HepG2 (cell line): ENCODE results near the gene FGD2. TPM values are rescaled to one million over a fixed set of nuclear protein-coding genes. Genes with fewer than 3 reads are reported as not detected.
A peak's percentile ranks its signal among the peaks of the same experiment; 100 is the strongest.

Experiments used
- ARID2 ChIP-seq: sonication (generic); formaldehyde crosslinking; IDR thresholded peaks from 2 replicates; pipeline ENCODE4 v1.8.1; 2022; ENCODE audit warnings: mild to moderate bottlenecking, missing genetic modification reagents, borderline replicate concordance
- CBX1 ChIP-seq: IDR thresholded peaks from one replicate; pipeline ENCODE4 v1.6.1; 2016; ENCODE audit warnings: antibody characterized with exemption, low read depth
- FOXA3 ChIP-seq: IDR thresholded peaks from 2 replicates; pipeline ENCODE4 v1.6.1; 2016; ENCODE audit warnings: missing genetic modification reagents, missing compliant biosample characterization
- MTA1 ChIP-seq: sonication (generic); formaldehyde crosslinking; IDR thresholded peaks from 2 replicates; pipeline ENCODE4 v1.4.0; 2020; ENCODE audit warnings: missing genetic modification reagents, mild to moderate bottlenecking, borderline replicate concordance
- RAD51 ChIP-seq: fragments of 450-650 bp; IDR thresholded peaks from 2 replicates; pipeline ENCODE4 v1.6.1; 2016; ENCODE audit warnings: borderline replicate concordance
- SIN3A ChIP-seq: IDR thresholded peaks from 2 replicates; pipeline ENCODE4 v1.6.1; 2011; ENCODE audit warnings: low read depth, mild to moderate bottlenecking, control low read depth, low read length, borderline replicate concordance
- SRSF4 ChIP-seq: fragments of 200-400 bp; formaldehyde crosslinking; IDR thresholded peaks from one replicate; pipeline ENCODE4 v1.6.1; 2018; ENCODE audit warnings: mild to moderate bottlenecking, low read depth, low read length, moderate library complexity; ENCODE audit not compliant: poor library complexity, severe bottlenecking
- TARDBP ChIP-seq: sonication (generic); formaldehyde crosslinking; IDR thresholded peaks from 2 replicates; pipeline ENCODE4 v1.8.0; 2022; ENCODE audit warnings: mild to moderate bottlenecking, missing genetic modification reagents
- TCF12 ChIP-seq, 2 experiments: fragments of 450-650 bp in 1 of 2; sonication (generic) in 1 of 2; formaldehyde crosslinking in 1 of 2; IDR thresholded peaks; 2 replicates each; pipeline versions ENCODE4 v1.6.1 to v1.8.0; 2017 to 2022; ENCODE audit warnings: antibody characterized with exemption in 1 of 2, mild to moderate bottlenecking in 1 of 2, missing genetic modification reagents in 1 of 2, moderate library complexity in 1 of 2
- XRCC5 ChIP-seq: fragments of 200-400 bp; formaldehyde crosslinking; optimal IDR thresholded peaks from 2 replicates; pipeline ENCODE3; 2017; ENCODE audit warnings: mild to moderate bottlenecking, low read length
- ZBTB7B ChIP-seq: sonication (generic); formaldehyde crosslinking; IDR thresholded peaks from 2 replicates; pipeline ENCODE4 v1.4.0; 2020; ENCODE audit warnings: missing genetic modification reagents
- ZC3H4 ChIP-seq: sonication (generic); formaldehyde crosslinking; IDR thresholded peaks from 2 replicates; pipeline ENCODE4 v1.4.0; 2020; ENCODE audit warnings: missing genetic modification reagents, borderline replicate concordance
- ZNF282 ChIP-seq: fragments of 450-650 bp; IDR thresholded peaks from 2 replicates; pipeline ENCODE4 v1.6.1; 2018; ENCODE audit not compliant: partially characterized antibody
- polyA plus RNA-seq, 8 experiments: library from polyadenylated mRNA; depleted of rRNA in 3 of 8; stranded (reverse) in 7 of 8; unstranded in 1 of 8; fragments of >200 nt; fragmentation: Illumina TruSeq in 4 of 8; extraction: Trizol in 4 of 8; gene quantifications; 2 replicates each; pipeline versions ENCODE4 v1.2.1 to v1.2.3, GENCODE V29; 2011 to 2016; ENCODE audit warnings: low read depth in 4 of 8, missing spikeins in 1 of 8, mixed read lengths in 1 of 8; ENCODE audit not compliant: insufficient read depth in 1 of 8
- total RNA-seq, 5 experiments: library from RNA; depleted of rRNA; stranded (reverse); fragments of >200 nt; fragmentation: Illumina TruSeq; extraction: Trizol; gene quantifications; 2 replicates each; pipeline ENCODE4 v1.2.3, GENCODE V29; 2016; ENCODE audit warnings: low read depth in 1 of 5
- TF ChIP-seq, protein P1 (sequence below): sonication (generic); formaldehyde crosslinking; IDR thresholded peaks from 2 replicates; pipeline ENCODE4 v1.4.0; 2020; ENCODE audit warnings: missing genetic modification reagents, borderline replicate concordance
- TF ChIP-seq, protein P2 (sequence below): sonication (generic); formaldehyde crosslinking; IDR thresholded peaks from 2 replicates; pipeline ENCODE4 v1.4.0; 2020; ENCODE audit warnings: missing genetic modification reagents
- TF ChIP-seq, protein P3 (sequence below): sonication (generic); formaldehyde crosslinking; IDR thresholded peaks from 2 replicates; pipeline ENCODE4 v1.5.1; 2020; ENCODE audit warnings: missing genetic modification reagents, mild to moderate bottlenecking, borderline replicate concordance
- TF ChIP-seq, protein P4 (sequence below): conservative IDR thresholded peaks from 2 replicates; pipeline ENCODE4 v1.6.1; 2018; ENCODE audit warnings: missing genetic modification reagents
- TF ChIP-seq, protein P5 (sequence below): sonication (generic); formaldehyde crosslinking; conservative IDR thresholded peaks from 2 replicates; pipeline ENCODE4 v1.8.0; 2022; ENCODE audit warnings: low read depth, missing genetic modification reagents
- TF ChIP-seq, protein P6 (sequence below): sonication (generic); formaldehyde crosslinking; IDR thresholded peaks from 2 replicates; pipeline ENCODE4 v1.4.0; 2020; ENCODE audit warnings: low read depth, mild to moderate bottlenecking, missing genetic modification reagents

Gene FGD2
- total and polyA plus RNA-seq, 2 of the 13 experiments (the other 11 are each of a cell fraction or from before 2014, with no cell fraction given), result not detected

DNA sequence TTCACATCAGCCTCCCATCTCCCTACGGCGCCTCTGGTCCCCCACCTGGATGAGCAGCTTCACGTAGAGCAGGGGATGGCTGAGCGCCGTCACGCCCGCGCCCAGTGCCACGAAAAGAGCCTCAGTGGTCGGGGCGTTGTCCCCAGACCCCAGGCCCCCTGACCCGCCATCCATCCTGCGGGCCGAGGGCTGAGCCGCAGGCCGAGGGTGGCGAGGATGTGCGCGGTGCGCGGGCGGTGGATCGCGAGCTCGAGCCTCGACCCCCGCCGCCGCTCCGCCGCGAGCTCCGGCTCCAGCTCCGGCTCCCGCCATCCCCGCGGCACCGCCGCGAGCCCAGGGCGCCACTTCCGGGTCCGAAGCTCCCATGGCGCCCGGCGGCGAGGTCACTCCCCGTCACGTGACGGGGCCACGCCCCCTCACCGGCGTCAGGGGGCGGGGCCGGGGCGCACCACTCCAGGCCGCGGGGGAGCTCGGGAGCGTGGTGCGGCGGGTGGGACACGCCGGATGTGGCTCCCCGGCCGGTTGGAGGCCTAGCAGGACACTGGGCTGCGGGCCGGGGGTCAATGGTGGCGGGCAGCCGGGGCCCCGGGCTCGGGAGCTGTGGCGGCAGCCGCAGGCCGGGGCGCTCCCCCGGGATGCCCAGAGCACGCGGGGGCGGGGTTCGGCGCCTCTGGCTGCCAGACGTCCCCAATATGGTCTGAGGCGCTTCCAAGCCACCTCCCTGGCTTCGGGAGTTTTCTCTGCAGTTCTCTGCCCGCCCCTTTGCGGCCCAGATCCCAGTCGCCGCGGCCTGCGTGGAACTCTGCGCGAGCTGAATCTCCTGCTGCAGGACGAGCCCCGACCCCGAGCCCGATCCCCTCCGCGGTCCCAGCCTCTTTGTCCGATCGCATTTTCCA is 19.4 kb upstream of the FGD2 start, which contains the start of gene MTCH1 (continued):
- TF ChIP-seq, protein P1, sequence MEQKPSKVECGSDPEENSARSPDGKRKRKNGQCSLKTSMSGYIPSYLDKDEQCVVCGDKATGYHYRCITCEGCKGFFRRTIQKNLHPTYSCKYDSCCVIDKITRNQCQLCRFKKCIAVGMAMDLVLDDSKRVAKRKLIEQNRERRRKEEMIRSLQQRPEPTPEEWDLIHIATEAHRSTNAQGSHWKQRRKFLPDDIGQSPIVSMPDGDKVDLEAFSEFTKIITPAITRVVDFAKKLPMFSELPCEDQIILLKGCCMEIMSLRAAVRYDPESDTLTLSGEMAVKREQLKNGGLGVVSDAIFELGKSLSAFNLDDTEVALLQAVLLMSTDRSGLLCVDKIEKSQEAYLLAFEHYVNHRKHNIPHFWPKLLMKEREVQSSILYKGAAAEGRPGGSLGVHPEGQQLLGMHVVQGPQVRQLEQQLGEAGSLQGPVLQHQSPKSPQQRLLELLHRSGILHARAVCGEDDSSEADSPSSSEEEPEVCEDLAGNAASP (CRISPR knock-in tag), result peak; percentile 16; the same call in 1 of the 2 replicates
- TF ChIP-seq TCF12 (IDR thresholded peaks at IDR 0.05) (no peak), TCF12 (CRISPR knock-in tag; IDR thresholded peaks at IDR 0.05) (no peak), XRCC5 (peak; percentile 87), ZNF282 (no peak), MTA1 (CRISPR knock-in tag) (0 out of 2 replicates have a peak, but pooled peaks have one; percentile 18), ZBTB7B (no peak; the same call in none of the 2 replicates), FOXA3 (CRISPR knock-in tag) (peak; percentile 63), SRSF4 (peak; percentile 36), TARDBP (CRISPR knock-in tag) (peak; percentile 72; the same call in 1 of the 2 replicates), RAD51 (peak; percentile 89; the same call in 1 of the 2 replicates), SIN3A (peak; percentile 97; the same call in 1 of the 2 replicates), CBX1 (no peak), ARID2 (no peak), ZC3H4 (no peak)
- TF ChIP-seq, protein P2, sequence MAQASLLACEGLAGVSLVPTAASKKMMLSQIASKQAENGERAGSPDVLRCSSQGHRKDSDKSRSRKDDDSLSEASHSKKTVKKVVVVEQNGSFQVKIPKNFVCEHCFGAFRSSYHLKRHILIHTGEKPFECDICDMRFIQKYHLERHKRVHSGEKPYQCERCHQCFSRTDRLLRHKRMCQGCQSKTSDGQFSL, result 0 out of 2 replicates have a peak, but pooled peaks have one; percentile 27
- TF ChIP-seq, protein P3, sequence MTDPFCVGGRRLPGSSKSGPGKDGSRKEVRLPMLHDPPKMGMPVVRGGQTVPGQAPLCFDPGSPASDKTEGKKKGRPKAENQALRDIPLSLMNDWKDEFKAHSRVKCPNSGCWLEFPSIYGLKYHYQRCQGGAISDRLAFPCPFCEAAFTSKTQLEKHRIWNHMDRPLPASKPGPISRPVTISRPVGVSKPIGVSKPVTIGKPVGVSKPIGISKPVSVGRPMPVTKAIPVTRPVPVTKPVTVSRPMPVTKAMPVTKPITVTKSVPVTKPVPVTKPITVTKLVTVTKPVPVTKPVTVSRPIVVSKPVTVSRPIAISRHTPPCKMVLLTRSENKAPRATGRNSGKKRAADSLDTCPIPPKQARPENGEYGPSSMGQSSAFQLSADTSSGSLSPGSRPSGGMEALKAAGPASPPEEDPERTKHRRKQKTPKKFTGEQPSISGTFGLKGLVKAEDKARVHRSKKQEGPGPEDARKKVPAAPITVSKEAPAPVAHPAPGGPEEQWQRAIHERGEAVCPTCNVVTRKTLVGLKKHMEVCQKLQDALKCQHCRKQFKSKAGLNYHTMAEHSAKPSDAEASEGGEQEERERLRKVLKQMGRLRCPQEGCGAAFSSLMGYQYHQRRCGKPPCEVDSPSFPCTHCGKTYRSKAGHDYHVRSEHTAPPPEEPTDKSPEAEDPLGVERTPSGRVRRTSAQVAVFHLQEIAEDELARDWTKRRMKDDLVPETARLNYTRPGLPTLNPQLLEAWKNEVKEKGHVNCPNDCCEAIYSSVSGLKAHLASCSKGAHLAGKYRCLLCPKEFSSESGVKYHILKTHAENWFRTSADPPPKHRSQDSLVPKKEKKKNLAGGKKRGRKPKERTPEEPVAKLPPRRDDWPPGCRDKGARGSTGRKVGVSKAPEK (CRISPR knock-in tag), result peak; percentile 61; the same call in 1 of the 2 replicates
- TF ChIP-seq, protein P4, sequence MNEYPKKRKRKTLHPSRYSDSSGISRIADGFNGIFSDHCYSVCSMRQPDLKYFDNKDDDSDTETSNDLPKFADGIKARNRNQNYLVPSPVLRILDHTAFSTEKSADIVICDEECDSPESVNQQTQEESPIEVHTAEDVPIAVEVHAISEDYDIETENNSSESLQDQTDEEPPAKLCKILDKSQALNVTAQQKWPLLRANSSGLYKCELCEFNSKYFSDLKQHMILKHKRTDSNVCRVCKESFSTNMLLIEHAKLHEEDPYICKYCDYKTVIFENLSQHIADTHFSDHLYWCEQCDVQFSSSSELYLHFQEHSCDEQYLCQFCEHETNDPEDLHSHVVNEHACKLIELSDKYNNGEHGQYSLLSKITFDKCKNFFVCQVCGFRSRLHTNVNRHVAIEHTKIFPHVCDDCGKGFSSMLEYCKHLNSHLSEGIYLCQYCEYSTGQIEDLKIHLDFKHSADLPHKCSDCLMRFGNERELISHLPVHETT (CRISPR knock-in tag), result peak; percentile 88
- TF ChIP-seq, protein P5, sequence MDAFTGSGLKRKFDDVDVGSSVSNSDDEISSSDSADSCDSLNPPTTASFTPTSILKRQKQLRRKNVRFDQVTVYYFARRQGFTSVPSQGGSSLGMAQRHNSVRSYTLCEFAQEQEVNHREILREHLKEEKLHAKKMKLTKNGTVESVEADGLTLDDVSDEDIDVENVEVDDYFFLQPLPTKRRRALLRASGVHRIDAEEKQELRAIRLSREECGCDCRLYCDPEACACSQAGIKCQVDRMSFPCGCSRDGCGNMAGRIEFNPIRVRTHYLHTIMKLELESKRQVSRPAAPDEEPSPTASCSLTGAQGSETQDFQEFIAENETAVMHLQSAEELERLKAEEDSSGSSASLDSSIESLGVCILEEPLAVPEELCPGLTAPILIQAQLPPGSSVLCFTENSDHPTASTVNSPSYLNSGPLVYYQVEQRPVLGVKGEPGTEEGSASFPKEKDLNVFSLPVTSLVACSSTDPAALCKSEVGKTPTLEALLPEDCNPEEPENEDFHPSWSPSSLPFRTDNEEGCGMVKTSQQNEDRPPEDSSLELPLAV, result peak; percentile 78; the same call in 1 of the 2 replicates
- TF ChIP-seq, protein P6, sequence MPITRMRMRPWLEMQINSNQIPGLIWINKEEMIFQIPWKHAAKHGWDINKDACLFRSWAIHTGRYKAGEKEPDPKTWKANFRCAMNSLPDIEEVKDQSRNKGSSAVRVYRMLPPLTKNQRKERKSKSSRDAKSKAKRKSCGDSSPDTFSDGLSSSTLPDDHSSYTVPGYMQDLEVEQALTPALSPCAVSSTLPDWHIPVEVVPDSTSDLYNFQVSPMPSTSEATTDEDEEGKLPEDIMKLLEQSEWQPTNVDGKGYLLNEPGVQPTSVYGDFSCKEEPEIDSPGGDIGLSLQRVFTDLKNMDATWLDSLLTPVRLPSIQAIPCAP (CRISPR knock-in tag), result no peak
